K562 (cell line): Measurements from ENCODE around the gene KIF18B.

Source experiments
- CC2D1A ChIP-seq: fragments of 450-650 bp; IDR thresholded peaks from 2 replicates; pipeline ENCODE4 v1.6.1; 2017; ENCODE audit warnings: mild to moderate bottlenecking
- CEBPB ChIP-seq: fragments of 450-650 bp; IDR thresholded peaks from 2 replicates; pipeline ENCODE4 v1.6.1; 2016; ENCODE audit warnings: missing genetic modification characterization, missing compliant biosample characterization
- CTCF ChIP-seq, 3 experiments: IDR thresholded peaks in 2 of 3; conservative IDR thresholded peaks in 1 of 3; 2 replicates each; pipeline ENCODE4 v1.5.1; 2011 to 2012; ENCODE audit warnings: low read length in 3 of 3, mild to moderate bottlenecking in 3 of 3, control low read depth in 2 of 3, improper control_type of control experiment in 1 of 3, inconsistent platforms in 1 of 3, low read depth in 1 of 3, mixed read lengths in 1 of 3, moderate library complexity in 1 of 3; ENCODE audit not compliant: insufficient read depth in 2 of 3
- FOXP1 ChIP-seq: sonication (generic); formaldehyde crosslinking; IDR thresholded peaks from 2 replicates; pipeline ENCODE4 v1.8.0; 2022; ENCODE audit warnings: mild to moderate bottlenecking, missing genetic modification reagents
- POLR2AphosphoS5 ChIP-seq: IDR thresholded peaks from 2 replicates; pipeline ENCODE4 v1.6.1; 2011; ENCODE audit warnings: mild to moderate bottlenecking, low read depth, low read length, moderate library complexity; ENCODE audit not compliant: control insufficient read depth, insufficient read depth
- RFX7 ChIP-seq: fragments of 250-450 bp; sonication (Bioruptor Pico); IDR thresholded peaks from 2 replicates; pipeline ENCODE4 v1.5.1; 2021; ENCODE audit warnings: mild to moderate bottlenecking
- SMARCE1 ChIP-seq: fragments of 450-650 bp; IDR thresholded peaks from 2 replicates; pipeline ENCODE4 v1.7.1; 2016; ENCODE audit warnings: mild to moderate bottlenecking
- TEAD1 ChIP-seq, 2 experiments: fragments of 450-650 bp in 1 of 2; sonication (generic) in 1 of 2; formaldehyde crosslinking; IDR thresholded peaks; 2 replicates each; pipeline versions ENCODE4 v1.4.0 to v1.8.0; 2020 to 2022; ENCODE audit warnings: mild to moderate bottlenecking in 2 of 2, missing genetic modification reagents in 1 of 2
- ZNF274 ChIP-seq: IDR thresholded peaks from 2 replicates; pipeline ENCODE4 v1.6.1; 2011; ENCODE audit warnings: low read depth, mild to moderate bottlenecking, low read length, moderate library complexity, borderline replicate concordance
- ZNF766 ChIP-seq: fragments of 200-800 bp; sonication (Bioruptor generic); conservative IDR thresholded peaks from 2 replicates; pipeline ENCODE4 v1.6.1; 2016; ENCODE audit warnings: missing genetic modification characterization, missing compliant biosample characterization

DNA sequence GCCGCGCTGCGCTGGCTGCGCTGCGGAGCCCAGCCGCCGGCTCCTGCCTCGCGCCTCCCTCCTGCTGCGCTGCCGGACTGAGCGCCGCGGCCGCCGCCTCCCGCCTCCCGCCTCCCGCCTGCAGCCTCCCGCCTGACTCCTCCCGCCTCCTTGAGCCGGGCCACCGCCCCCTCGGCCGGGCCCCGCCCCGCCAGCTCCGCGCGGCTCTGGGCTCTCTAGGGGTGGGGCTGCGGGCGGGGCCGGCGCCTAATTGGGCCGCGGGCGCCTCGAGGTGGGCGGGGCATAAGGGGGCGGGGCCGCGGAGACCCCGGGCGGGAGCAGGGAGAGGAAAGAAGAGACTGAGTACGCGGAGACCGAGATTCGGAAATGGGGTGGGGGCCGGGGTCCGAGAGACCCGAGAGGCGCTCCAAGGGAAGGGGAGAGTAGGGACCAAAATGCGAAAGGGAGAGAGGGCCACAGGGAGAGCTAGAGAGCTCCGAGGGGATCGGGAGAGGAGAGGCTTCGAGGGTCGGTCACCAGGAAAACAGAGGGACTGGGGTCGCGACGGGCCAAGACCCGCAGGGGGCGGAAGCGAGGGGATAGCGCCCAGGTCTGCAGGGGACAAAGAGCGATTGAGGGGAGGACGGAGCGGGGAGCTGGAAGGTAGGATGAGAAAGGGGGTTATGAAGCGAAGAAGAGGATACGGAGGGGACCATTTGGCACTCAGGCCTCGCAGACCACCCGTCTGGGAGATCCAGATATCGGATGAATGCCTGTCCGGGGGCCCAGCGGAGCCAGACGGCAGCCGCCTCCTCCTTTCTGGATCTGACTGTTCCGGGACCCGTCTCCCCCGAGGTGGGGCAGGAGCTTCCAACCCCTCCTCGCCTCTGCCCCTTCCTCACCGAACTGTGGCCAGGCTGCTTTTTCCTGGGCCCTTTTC, 20.9 kb upstream of the KIF18B start, which contains the start of gene C1QL1:
- TF ChIP-seq TEAD1 (CRISPR knock-in tag; IDR thresholded peaks at IDR 0.05): no peak
- no peak for TF ChIP-seq FOXP1
- no peak for TF ChIP-seq CTCF (IDR thresholded peaks at IDR 0.05 in 2 of 3, conservative IDR thresholded peaks at IDR 0.05 in 1 of 3; ENCODE audit: insufficient read depth in 2 of 3, low read depth in 1 of 3, low read length in 3 of 3)
- no peak for TF ChIP-seq ZNF766 (CRISPR knock-in tag)
- TF ChIP-seq ZNF274: no peak
- no peak for TF ChIP-seq POLR2AphosphoS5
- no peak for TF ChIP-seq CC2D1A
- no peak for TF ChIP-seq SMARCE1
- no peak for TF ChIP-seq RFX7 (CRISPR knock-in tag)
- no peak for TF ChIP-seq CEBPB (tag)
